HG03066 (cell line): ENCODE data around the gene KIF21A.

Experiments used
- ATAC-seq: cut with Tn5 transposase; IDR thresholded peaks from one replicate; pipeline ENCODE4 v1.9.1; 2021; ENCODE audit warnings: low read depth; ENCODE audit not compliant: unreplicated experiment

KIF21A gene

GRCh38 chr12:39287817-39288216 lies 155.1 kb downstream of the KIF21A start:
- ATAC-seq, result no peak

- ATAC-seq, result no peak
Observed at GRCh38 chr12:39287409-39287808, 155.5 kb downstream of the KIF21A start.

- ATAC-seq, result no peak
Observed at GRCh38 chr12:39278426-39278825, 164.5 kb downstream of the KIF21A start.

- no peak for ATAC-seq
Observed at GRCh38 chr12:39277416-39277815, 165.5 kb downstream of the KIF21A start.

- no peak for ATAC-seq
Observed at GRCh38 chr12:39275846-39276245, 167.1 kb downstream of the KIF21A start.

GRCh38 chr12:39272871-39273655 lies 169.9 kb downstream of the KIF21A start:
- ATAC-seq, result no peak

- no peak for ATAC-seq
Observed at GRCh38 chr12:39269492-39269891, 173.4 kb downstream of the KIF21A start.

- ATAC-seq, result no peak
Observed at GRCh38 chr12:39267886-39268285, 175.0 kb downstream of the KIF21A start.

GRCh38 chr12:39252628-39253027 lies 190.3 kb downstream of the KIF21A start:
- ATAC-seq, result no peak
